NT2/D1 (cell line): ENCODE measurements around the gene PRCD.
A peak's percentile ranks its signal among the peaks of the same experiment; 100 is the strongest.

Experiments
- DNase-seq: peaks from one replicate; pipeline ENCODE4 v3.0.0-alpha.2; 2011; ENCODE audit warnings: low read depth, low spot score
- H3K27me3 ChIP-seq: 2 replicates; pipeline ENCODE4 v1.6.0; 2011; ENCODE audit warnings: mild to moderate bottlenecking; ENCODE audit not compliant: insufficient read length, insufficient read depth
- H3K36me3 ChIP-seq: 2 replicates; pipeline ENCODE4 v1.6.1; 2011; ENCODE audit warnings: mild to moderate bottlenecking, low read length, mixed read lengths; ENCODE audit not compliant: insufficient read depth, insufficient read length
- H3K4me1 ChIP-seq: 2 replicates; pipeline ENCODE4 v1.5.1; 2011; ENCODE audit not compliant: insufficient read depth, insufficient read length
- H3K4me3 ChIP-seq: 2 replicates; pipeline ENCODE4 v1.5.1; 2011; ENCODE audit warnings: low read depth; ENCODE audit not compliant: insufficient read length
- H3K9ac ChIP-seq: 2 replicates; pipeline ENCODE4 v1.6.0; 2011; ENCODE audit warnings: low read depth; ENCODE audit not compliant: insufficient read length
- H3K9me3 ChIP-seq: 2 replicates; pipeline ENCODE4 v1.5.1; 2011; ENCODE audit warnings: mild to moderate bottlenecking, low read length; ENCODE audit not compliant: insufficient read depth
- SUZ12 ChIP-seq: IDR thresholded peaks from 2 replicates; pipeline ENCODE4 v1.6.1; 2011; ENCODE audit not compliant: insufficient read length, insufficient read depth; ENCODE audit errors: extremely low read depth
- YY1 ChIP-seq: IDR thresholded peaks from 2 replicates; pipeline ENCODE4 v1.6.1; 2011; ENCODE audit not compliant: insufficient read length, insufficient read depth
- ZNF274 ChIP-seq: IDR thresholded peaks from 2 replicates; pipeline ENCODE4 v1.6.1; 2011; ENCODE audit warnings: mild to moderate bottlenecking, low read depth, low read length

Gene PRCD

DNA sequence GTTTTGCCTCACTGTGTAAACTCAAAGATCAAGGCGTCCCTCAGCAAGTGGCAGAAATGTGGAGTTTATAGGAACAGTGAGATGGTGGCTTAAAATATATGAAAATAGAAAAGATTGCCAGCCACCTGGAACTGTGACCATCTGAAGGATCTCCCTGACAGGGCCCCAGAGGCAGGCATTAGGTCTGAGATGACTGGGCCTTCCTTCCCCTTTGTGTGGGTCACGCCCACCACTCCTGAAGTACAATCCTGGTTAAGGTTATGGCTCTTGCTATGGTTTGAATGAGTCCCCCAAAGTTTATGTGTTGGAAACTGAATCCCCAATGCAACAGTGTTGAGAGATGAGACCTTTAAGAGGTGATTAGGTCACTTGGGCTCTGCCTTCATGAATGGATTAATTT is 39.4 kb downstream of the PRCD start:
- DNase-seq, result no peak
- TF ChIP-seq YY1, result no peak
- TF ChIP-seq ZNF274, result no peak
- no peak for TF ChIP-seq SUZ12

DNA sequence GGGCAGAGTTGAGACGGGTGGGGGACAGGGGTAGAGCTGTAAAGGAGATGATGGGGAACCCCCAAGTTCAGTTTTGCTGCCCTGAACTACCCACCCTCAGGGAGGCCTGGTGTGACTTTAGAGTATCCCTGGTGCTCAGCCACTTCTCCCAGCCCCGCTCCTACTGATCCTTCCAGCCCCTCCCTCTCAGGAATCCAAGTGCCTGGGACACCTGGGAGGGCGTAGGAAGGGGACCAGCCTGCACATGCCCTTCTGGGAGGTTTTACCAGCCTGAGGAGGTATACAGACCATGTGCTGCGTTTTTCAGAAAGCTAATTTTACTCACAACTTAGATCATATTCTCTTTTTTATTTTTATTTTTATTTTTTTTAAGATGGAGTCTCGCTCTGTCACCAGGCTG is 41.7 kb downstream of the PRCD start:
- peaks cover 9% of the 10 kb centered on the region for H3K4me1 ChIP-seq
- no peaks in the 10 kb centered on the region for H3K36me3 ChIP-seq
- DNase-seq, result no peak

More for the DNA sequence above, 39.4 kb downstream of the PRCD start:
- no peaks in the 10 kb centered on the region for H3K9me3 ChIP-seq
- H3K9ac ChIP-seq, result no peak overlapping the region
- H3K36me3 ChIP-seq, result no peaks in the 10 kb centered on the region
- no peaks in the 10 kb centered on the region for H3K27me3 ChIP-seq
- H3K4me1 ChIP-seq, result peaks cover 9% of the 10 kb centered on the region
- H3K4me3 ChIP-seq, result no peak overlapping the region

DNA sequence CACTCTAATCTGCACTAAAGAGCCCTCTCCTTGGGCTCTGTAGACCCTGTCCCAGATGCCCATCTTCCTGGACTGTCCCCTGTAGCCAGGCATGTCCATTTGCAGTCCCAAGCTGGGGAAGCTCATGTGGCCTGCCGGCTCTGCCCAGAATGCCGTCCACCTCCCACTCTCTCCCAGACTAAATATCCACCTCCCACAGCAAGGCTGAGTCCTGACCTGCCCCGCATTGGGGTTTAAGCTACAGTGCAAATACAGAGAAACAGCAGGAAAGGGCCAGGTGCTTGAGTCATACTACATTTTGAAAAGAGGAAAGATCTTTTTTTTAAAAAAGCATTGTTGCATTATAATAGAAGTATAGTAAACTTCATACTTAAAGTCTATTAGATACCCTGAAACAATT is 42.8 kb downstream of the PRCD start:
- H3K9ac ChIP-seq, result peak overlapping the region; percentile 33
- no peaks in the 10 kb centered on the region for H3K9me3 ChIP-seq
- peaks cover 14% of the 10 kb centered on the region for H3K4me1 ChIP-seq
- no peak for DNase-seq
- no peak overlapping the region for H3K4me3 ChIP-seq
- TF ChIP-seq ZNF274 (no peak), SUZ12 (no peak), YY1 (no peak)
- H3K36me3 ChIP-seq, result no peaks in the 10 kb centered on the region
- H3K27me3 ChIP-seq, result peaks cover 32% of the 10 kb centered on the region

More for the DNA sequence above, 41.7 kb downstream of the PRCD start:
- Histone ChIP-seq H3K4me3 (no peak overlapping the region), H3K9ac (no peak overlapping the region), H3K27me3 (peaks cover 21% of the 10 kb centered on the region), H3K9me3 (no peaks in the 10 kb centered on the region)
- no peak for TF ChIP-seq ZNF274
- TF ChIP-seq YY1, result no peak
- no peak for TF ChIP-seq SUZ12

DNA sequence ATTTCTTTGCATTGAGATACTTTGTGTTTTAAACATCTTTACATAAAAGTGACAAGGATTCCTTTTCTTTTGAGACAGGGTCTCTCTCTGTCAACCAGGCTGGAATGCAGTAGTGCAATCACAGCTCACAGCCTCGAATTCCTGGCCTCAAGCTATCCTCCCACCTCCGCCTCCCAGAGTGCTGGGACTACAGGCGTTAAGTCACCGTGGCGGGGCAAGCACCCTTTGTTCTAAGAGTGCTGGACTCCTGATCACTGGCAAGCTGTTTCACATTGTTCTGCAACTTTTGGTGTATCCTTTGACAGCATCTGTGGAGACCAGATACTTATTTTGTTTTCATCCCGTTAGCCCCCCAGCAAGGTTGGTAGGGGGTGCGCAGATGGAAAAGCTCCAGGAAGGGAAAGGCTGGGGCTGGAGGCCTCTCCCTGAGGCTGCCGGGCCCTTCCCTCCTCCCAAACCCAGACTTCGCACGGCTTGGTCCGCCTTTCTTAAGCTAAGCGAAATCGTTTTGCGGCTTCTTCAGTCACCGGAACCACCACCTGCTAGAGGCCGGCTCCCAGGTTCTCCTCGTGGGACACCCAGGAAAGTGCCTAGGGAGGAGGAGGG is 44.7 kb downstream of the PRCD start:
- no peak for DNase-seq
- Histone ChIP-seq H3K27me3 (peaks cover 43% of the 10 kb centered on the region), H3K9me3 (no peaks in the 10 kb centered on the region), H3K9ac (peak overlapping the region; percentile 86), H3K4me1 (peaks cover 15% of the 10 kb centered on the region), H3K36me3 (no peaks in the 10 kb centered on the region), H3K4me3 (peak overlapping the region; percentile 71)
- TF ChIP-seq ZNF274 (no peak), YY1 (no peak), SUZ12 (no peak)

DNA sequence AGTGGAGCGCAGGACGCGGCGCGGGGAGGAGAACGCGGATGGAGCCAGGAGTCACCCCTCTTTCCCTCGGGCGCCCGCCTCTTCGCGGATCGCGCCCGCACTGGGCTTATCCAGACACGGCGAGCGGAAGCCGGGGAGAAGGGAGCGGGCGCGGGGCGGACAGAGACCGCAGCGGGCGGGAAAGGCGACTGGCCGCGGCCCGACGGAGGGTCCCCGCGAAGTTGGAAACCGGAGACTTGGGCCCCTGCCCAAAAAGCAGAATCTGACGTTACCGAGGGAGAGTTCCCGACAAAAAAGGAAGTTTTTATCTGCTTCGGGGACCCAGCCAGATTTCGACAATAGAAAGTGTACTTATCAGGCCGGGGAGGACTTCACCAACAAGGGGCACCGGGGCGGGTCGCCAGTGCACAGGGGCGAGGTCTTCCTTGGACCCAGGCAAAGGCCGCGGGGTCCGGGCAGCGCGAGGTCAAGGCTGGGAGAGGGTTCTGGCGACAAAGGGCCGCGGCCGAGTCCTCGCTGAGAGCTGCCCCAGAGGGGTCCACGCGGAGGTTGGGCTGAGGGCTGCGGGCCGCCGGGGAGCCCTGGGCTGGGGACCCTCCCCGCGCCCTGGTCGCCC is 45.3 kb downstream of the PRCD start:
- no peak for DNase-seq
- H3K4me1 ChIP-seq, result peaks cover 15% of the 10 kb centered on the region
- H3K9ac ChIP-seq, result peak overlapping the region; percentile 86
- TF ChIP-seq SUZ12 (no peak), YY1 (no peak), ZNF274 (no peak)
- H3K27me3 ChIP-seq, result peaks cover 43% of the 10 kb centered on the region
- no peaks in the 10 kb centered on the region for H3K9me3 ChIP-seq
- peak overlapping the region; percentile 71 for H3K4me3 ChIP-seq
- H3K36me3 ChIP-seq, result no peaks in the 10 kb centered on the region

DNA sequence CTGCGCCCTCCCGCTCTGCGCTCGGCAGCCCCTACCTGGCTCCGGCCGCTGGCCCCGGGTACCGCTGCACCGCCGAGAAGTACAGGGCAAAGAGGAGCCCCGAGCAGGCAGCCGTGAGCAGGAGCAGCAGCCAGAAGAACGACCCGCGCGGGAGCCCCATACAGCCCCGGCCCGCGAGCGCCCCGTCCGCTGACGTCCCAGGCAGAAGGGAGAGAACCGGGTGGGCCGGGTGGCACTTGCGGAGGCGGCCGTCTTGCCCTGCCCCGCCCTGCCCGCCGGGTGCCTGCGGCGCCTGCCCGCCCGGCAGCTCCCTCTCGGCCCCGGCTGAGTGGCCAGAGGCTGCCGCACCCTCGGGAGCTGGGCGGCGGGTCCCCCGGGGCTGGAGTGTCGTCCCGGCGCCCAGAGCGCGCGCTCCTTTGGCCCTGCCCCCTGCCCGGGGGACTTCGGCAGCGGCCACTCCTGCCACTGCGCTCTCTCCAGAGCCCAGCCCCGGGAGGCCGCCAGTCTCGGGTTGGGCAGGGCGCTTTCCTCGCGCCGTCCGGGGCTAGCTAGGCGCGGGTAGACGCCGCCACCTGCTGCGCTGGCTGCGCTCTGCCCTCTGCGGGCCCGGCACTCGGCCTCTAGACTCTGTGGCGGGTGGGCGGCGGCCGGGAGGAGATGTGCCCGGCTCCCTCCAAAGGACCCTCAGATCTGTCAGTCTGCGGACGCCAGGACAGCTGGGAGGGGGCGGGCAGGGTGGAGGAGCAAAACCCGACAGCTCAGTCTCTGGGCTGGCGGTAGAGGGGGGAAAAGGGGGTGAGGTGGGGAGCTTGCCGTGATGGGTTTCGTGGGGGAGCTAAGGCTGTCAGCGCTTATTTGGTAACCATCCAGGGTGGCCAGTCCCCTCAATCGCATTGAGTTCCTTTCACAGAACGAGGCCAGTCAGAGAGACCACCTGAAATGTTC is 46.1 kb downstream of the PRCD start, which contains the start of gene ST6GALNAC2:
ST6GALNAC2 (minus strand) TSS at position 212 of the 945 bp plus-strand sequence; CDS start at position 160, 52 bp downstream.
- Histone ChIP-seq H3K9me3 (no peaks in the 10 kb centered on the region), H3K36me3 (no peaks in the 10 kb centered on the region), H3K9ac (peak within 1 kb of the TSS; percentile 86), H3K4me1 (peaks cover 14% of the 10 kb centered on the region), H3K27me3 (peaks cover 43% of the 10 kb centered on the region), H3K4me3 (peak within 1 kb of the TSS; percentile 71)
- no peak for DNase-seq
- TF ChIP-seq SUZ12, result no peak
- no peak for TF ChIP-seq YY1
- TF ChIP-seq ZNF274, result no peak
